Measurements from ENCODE around the gene DEXI.
"Not testable (repeated sequence)": the region's sequence is repeated elsewhere in the genome, so short reads cannot be mapped to it uniquely, and the experiment has no call there.

Gene DEXI

GRCh38 chr16:10969615-10970014 is 27.3 kb upstream of the DEXI start:
- no peak for DNase-seq (ENCODE audit: low read depth in 2 of 3, low spot score in 2 of 3)

GRCh38 chr16:10968498-10968897 is 26.2 kb upstream of the DEXI start:
- no peak for DNase-seq (ENCODE audit: low read depth in 2 of 3, low spot score in 2 of 3)

- no peak for DNase-seq (ENCODE audit: low read depth in 2 of 3, low spot score in 2 of 3)
Measured at GRCh38 chr16:10967986-10968385, 25.7 kb upstream of the DEXI start.

GRCh38 chr16:10966559-10966958 is 24.3 kb upstream of the DEXI start:
- not testable (repeated sequence) for DNase-seq (ENCODE audit: low read depth in 2 of 3, low spot score in 2 of 3)

- DNase-seq (ENCODE audit: low read depth in 2 of 3, low spot score in 2 of 3), result no peak
Measured at GRCh38 chr16:10966129-10966528, 23.9 kb upstream of the DEXI start.

- DNase-seq (ENCODE audit: low read depth in 2 of 3, low spot score in 2 of 3), result no peak
Measured at GRCh38 chr16:10965440-10966061, 23.3 kb upstream of the DEXI start.

- no peak for DNase-seq (ENCODE audit: low read depth in 2 of 3, low spot score in 2 of 3)
Measured at GRCh38 chr16:10964891-10965326, 22.6 kb upstream of the DEXI start.

- peak; percentile 60 to 72 (median 68) for DNase-seq (ENCODE audit: low read depth in 2 of 3, low spot score in 2 of 3)
Measured at GRCh38 chr16:10964039-10964890, 22.0 kb upstream of the DEXI start.

GRCh38 chr16:10961231-10961630 is 19.0 kb upstream of the DEXI start:
- DNase-seq (ENCODE audit: low read depth in 2 of 3, low spot score in 2 of 3), result no peak

- no peak for DNase-seq (ENCODE audit: low read depth in 2 of 3, low spot score in 2 of 3)
Measured at GRCh38 chr16:10959161-10959560, 16.9 kb upstream of the DEXI start.

GRCh38 chr16:10957771-10958482 is 15.7 kb upstream of the DEXI start:
- DNase-seq (ENCODE audit: low read depth in 2 of 3, low spot score in 2 of 3), result no peak

GRCh38 chr16:10954903-10955302 is 12.6 kb upstream of the DEXI start:
- DNase-seq (ENCODE audit: low read depth in 2 of 3, low spot score in 2 of 3), result no peak

GRCh38 chr16:10951026-10951425 is 8.8 kb upstream of the DEXI start:
- no peak for DNase-seq (ENCODE audit: low read depth in 2 of 3, low spot score in 2 of 3)

- no peak for DNase-seq (ENCODE audit: low read depth in 2 of 3, low spot score in 2 of 3)
Measured at GRCh38 chr16:10950393-10950792, 8.1 kb upstream of the DEXI start.

GRCh38 chr16:10949424-10949970 is 7.2 kb upstream of the DEXI start:
- DNase-seq (ENCODE audit: low read depth in 2 of 3, low spot score in 2 of 3), result no peak

GRCh38 chr16:10947211-10947787 is 5.0 kb upstream of the DEXI start:
- DNase-seq (ENCODE audit: low read depth in 2 of 3, low spot score in 2 of 3), result no peak

- DNase-seq (ENCODE audit: low read depth in 2 of 3, low spot score in 2 of 3), result no peak
Measured at GRCh38 chr16:10946308-10946707, 4.0 kb upstream of the DEXI start.

GRCh38 chr16:10945065-10945787 is 3.0 kb upstream of the DEXI start:
- DNase-seq (ENCODE audit: low read depth in 2 of 3, low spot score in 2 of 3), result no peak

- peak; percentile 80 to 90 (median 85) for DNase-seq (ENCODE audit: low read depth in 2 of 3, low spot score in 2 of 3)
Measured at GRCh38 chr16:10944249-10945064, 2.2 kb upstream of the DEXI start, which contains the start of gene CLEC16A. CLEC16A (plus strand) TSS chr16:10944564; CDS start chr16:10944718, 154 bp downstream.

GRCh38 chr16:10943064-10943353 is 741 bp upstream of the DEXI start:
- no peak for DNase-seq (ENCODE audit: low read depth in 2 of 3, low spot score in 2 of 3)

Data from activated CD8-positive, alpha-beta memory T cell treated with anti-CD3 and anti-CD28 coated beads for 48 hours (primary cell).